Left ventricle myocardium inferior (tissue), 1 donor: Measurements from ENCODE around the gene CREB5. TPM values are rescaled to one million over a fixed set of nuclear protein-coding genes. Genes with fewer than 3 reads are reported as not detected.

Experiments
- DNase-seq: peaks from one replicate; pipeline ENCODE4 v3.0.0-alpha.2; 2020
- H3K27ac ChIP-seq: fragments of 200-600 bp; replicated peaks from 2 replicates; pipeline ENCODE4 v1.8.0; 2021
- H3K27me3 ChIP-seq: fragments of 200-600 bp; 2 replicates; pipeline ENCODE4 v1.8.0; 2021; ENCODE audit warnings: low read depth
- H3K36me3 ChIP-seq: fragments of 200-600 bp; 2 replicates; pipeline ENCODE4 v1.8.0; 2021
- H3K4me1 ChIP-seq: fragments of 200-600 bp; 2 replicates; pipeline ENCODE4 v1.8.0; 2021
- H3K4me3 ChIP-seq: fragments of 200-600 bp; 2 replicates; pipeline ENCODE4 v1.8.0; 2021; ENCODE audit warnings: mild to moderate bottlenecking, moderate library complexity
- H3K9me3 ChIP-seq: fragments of 200-600 bp; replicated peaks from 2 replicates; pipeline ENCODE4 v1.8.0; 2021
- intact Hi-C: fragments of 100-400 bp; cut with micrococcal nuclease; formaldehyde crosslinking; loops from one replicate; pipeline ENCODE4 v1.11.0; 2022
- total RNA-seq: library from RNA; stranded (reverse); fragmentation: NEBNext Ultra II Directional; extraction: Animal tissue kit (Norgen Biotek cat#: 25700); gene quantifications from one replicate; pipeline ENCODE4 v1.2.1, GENCODE V29; 2021
- TF ChIP-seq, protein P1 (sequence below): fragments of 200-600 bp; IDR thresholded peaks from 2 replicates; pipeline ENCODE4 v1.8.0; 2021; ENCODE audit warnings: antibody characterized with exemption, mild to moderate bottlenecking, borderline replicate concordance
- donor health status: DM: no; HTN: yes; CAD: no; lungs with severe emphysema.

The CREB5 gene
- total RNA-seq, 1 donor from 2014 or later = 9.8 TPM

GRCh38 chr7:28855538-28856217, 443.4 kb downstream of the CREB5 start:
- TF ChIP-seq, protein P1, sequence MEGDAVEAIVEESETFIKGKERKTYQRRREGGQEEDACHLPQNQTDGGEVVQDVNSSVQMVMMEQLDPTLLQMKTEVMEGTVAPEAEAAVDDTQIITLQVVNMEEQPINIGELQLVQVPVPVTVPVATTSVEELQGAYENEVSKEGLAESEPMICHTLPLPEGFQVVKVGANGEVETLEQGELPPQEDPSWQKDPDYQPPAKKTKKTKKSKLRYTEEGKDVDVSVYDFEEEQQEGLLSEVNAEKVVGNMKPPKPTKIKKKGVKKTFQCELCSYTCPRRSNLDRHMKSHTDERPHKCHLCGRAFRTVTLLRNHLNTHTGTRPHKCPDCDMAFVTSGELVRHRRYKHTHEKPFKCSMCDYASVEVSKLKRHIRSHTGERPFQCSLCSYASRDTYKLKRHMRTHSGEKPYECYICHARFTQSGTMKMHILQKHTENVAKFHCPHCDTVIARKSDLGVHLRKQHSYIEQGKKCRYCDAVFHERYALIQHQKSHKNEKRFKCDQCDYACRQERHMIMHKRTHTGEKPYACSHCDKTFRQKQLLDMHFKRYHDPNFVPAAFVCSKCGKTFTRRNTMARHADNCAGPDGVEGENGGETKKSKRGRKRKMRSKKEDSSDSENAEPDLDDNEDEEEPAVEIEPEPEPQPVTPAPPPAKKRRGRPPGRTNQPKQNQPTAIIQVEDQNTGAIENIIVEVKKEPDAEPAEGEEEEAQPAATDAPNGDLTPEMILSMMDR = no peak
- intact Hi-C loops = loop anchor here (2.0 to 10.0 kb wide), 2 partner anchors 241 to 467 kb away; no protein-coding TSS in a partner anchor
- no peaks in the 10 kb centered on the region for H3K36me3 ChIP-seq
- H3K4me1 ChIP-seq = peaks cover 13% of the 10 kb centered on the region
- no peak overlapping the region for H3K4me3 ChIP-seq
- no peaks in the 10 kb centered on the region for H3K9me3 ChIP-seq
- H3K27me3 ChIP-seq = peaks cover 22% of the 10 kb centered on the region
- DNase-seq = no peak
- no peak overlapping the region for H3K27ac ChIP-seq

GRCh38 chr7:28856656-28857055, 444.3 kb downstream of the CREB5 start:
- Histone ChIP-seq H3K4me1 (peaks cover 13% of the 10 kb centered on the region), H3K4me3 (no peak overlapping the region), H3K27me3 (peaks cover 22% of the 10 kb centered on the region), H3K9me3 (no peaks in the 10 kb centered on the region), H3K36me3 (no peaks in the 10 kb centered on the region), H3K27ac (no peak overlapping the region)
- intact Hi-C loops = loop anchor here (10.0 kb wide), 1 partner anchor 242 kb away; no protein-coding TSS in a partner anchor
- DNase-seq = no peak
- TF ChIP-seq, protein P1 = no peak

GRCh38 chr7:28858206-28858605, 445.9 kb downstream of the CREB5 start:
- Histone ChIP-seq H3K4me1 (peaks cover 13% of the 10 kb centered on the region), H3K27me3 (peaks cover 13% of the 10 kb centered on the region), H3K27ac (no peak overlapping the region), H3K9me3 (no peaks in the 10 kb centered on the region), H3K4me3 (no peak overlapping the region), H3K36me3 (no peaks in the 10 kb centered on the region)
- intact Hi-C loops = loop anchor here (10.0 kb wide), 1 partner anchor 243 kb away; no protein-coding TSS in a partner anchor
- DNase-seq = no peak
- TF ChIP-seq, protein P1 = no peak

GRCh38 chr7:28858895-28859294, 446.6 kb downstream of the CREB5 start:
- Histone ChIP-seq H3K9me3 (no peaks in the 10 kb centered on the region), H3K27me3 (peaks cover 13% of the 10 kb centered on the region), H3K27ac (no peak overlapping the region), H3K4me3 (no peak overlapping the region), H3K4me1 (peaks cover 6% of the 10 kb centered on the region), H3K36me3 (no peaks in the 10 kb centered on the region)
- intact Hi-C loops = loop anchor here (10.0 kb wide), 1 partner anchor 244 kb away; no protein-coding TSS in a partner anchor
- TF ChIP-seq, protein P1 = no peak
- DNase-seq = no peak

GRCh38 chr7:28861825-28862224, 449.5 kb downstream of the CREB5 start:
- no peak for DNase-seq
- Histone ChIP-seq H3K27me3 (peaks cover 20% of the 10 kb centered on the region), H3K4me1 (no peaks in the 10 kb centered on the region), H3K36me3 (no peaks in the 10 kb centered on the region), H3K27ac (no peak overlapping the region), H3K9me3 (no peaks in the 10 kb centered on the region), H3K4me3 (no peak overlapping the region)
- intact Hi-C loops = no loop called here
- TF ChIP-seq, protein P1 = no peak
